ENCODE measurements around the gene SYNE1. TPM values are rescaled to one million over a fixed set of nuclear protein-coding genes. Genes with fewer than 3 reads are reported as not detected.

The SYNE1 gene
- polyA plus RNA-seq, 1 experiment = 35.7 TPM

DNA sequence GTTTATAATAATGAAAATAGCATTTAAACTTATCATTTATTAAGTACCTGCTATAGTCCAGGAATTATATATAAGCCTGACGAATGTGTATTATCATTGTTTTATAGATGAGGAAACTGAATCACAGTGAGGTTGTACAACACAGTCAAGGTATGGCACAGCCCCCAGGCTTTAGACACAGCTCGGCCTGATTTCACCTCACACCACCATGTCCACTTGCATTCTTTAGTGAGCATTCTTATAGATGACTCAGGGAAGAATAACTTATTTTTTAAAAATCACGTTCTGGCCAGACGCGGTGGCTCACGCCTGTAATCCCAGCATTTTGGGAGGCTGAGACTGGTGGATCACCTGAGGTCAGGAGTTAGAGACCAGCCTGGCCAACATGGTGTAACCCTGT is 289.0 kb downstream of the SYNE1 start:
- H3K4me3 ChIP-seq (ENCODE audit: low read depth, low read length) = no peak overlapping the region
- ChIA-PET POLR2A (no interaction called here), CTCF (interaction anchor here (4.3 kb wide), 1 partner anchor 9 kb away, joined by 31 read pairs; no protein-coding TSS in a partner anchor)
- H3K27ac ChIP-seq (ENCODE audit: low read depth, low read length) = no peak overlapping the region
- no peak for DNase-seq (ENCODE audit: low read depth, low spot score)
- H3K9me3 ChIP-seq (ENCODE audit: control insufficient read depth, insufficient read depth, low read length) = no peaks in the 10 kb centered on the region
- TF ChIP-seq, protein P1, sequence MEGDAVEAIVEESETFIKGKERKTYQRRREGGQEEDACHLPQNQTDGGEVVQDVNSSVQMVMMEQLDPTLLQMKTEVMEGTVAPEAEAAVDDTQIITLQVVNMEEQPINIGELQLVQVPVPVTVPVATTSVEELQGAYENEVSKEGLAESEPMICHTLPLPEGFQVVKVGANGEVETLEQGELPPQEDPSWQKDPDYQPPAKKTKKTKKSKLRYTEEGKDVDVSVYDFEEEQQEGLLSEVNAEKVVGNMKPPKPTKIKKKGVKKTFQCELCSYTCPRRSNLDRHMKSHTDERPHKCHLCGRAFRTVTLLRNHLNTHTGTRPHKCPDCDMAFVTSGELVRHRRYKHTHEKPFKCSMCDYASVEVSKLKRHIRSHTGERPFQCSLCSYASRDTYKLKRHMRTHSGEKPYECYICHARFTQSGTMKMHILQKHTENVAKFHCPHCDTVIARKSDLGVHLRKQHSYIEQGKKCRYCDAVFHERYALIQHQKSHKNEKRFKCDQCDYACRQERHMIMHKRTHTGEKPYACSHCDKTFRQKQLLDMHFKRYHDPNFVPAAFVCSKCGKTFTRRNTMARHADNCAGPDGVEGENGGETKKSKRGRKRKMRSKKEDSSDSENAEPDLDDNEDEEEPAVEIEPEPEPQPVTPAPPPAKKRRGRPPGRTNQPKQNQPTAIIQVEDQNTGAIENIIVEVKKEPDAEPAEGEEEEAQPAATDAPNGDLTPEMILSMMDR (IDR thresholded peaks at IDR 0.05; ENCODE audit: low read depth, low read length) = no peak
- H3K27me3 ChIP-seq (ENCODE audit: control insufficient read depth, insufficient read depth, low read length) = no peaks in the 10 kb centered on the region

DNA sequence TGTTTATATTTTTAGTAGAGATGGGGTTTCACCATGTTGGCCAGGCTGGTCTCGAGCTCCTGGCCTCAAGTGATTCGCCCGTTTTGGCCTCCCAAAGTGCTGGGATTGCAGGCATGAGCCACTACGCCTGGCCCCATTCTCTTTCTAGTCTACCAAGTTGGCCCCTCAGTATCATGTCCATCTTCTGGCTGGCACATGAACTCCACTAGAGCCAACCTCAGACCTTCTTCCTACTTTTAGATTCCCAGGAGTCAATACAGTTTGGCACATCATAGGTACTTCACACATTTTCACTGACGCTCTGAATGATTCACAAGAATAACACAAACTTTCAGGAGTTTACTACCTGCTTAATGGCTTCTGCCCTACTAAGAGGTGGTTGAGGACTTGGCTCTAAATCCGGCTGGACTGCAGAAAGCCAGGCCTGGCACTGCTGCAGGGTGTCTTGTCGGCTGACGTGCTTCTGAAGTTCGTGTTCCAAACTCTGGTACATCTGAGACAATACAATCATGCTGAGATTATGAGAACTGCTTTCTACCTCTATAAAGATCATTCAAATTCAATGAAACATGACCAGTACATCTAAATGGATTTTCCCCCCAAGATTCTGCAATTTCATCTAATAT is 293.3 kb downstream of the SYNE1 start:
- H3K9me3 ChIP-seq (ENCODE audit: control insufficient read depth, insufficient read depth, low read length) = no peaks in the 10 kb centered on the region
- ChIA-PET CTCF (no interaction called here), POLR2A (no interaction called here)
- DNase-seq (ENCODE audit: low read depth, low spot score) = no peak
- H3K4me3 ChIP-seq (ENCODE audit: low read depth, low read length) = no peak overlapping the region
- TF ChIP-seq, protein P1 (IDR thresholded peaks at IDR 0.05; ENCODE audit: low read depth, low read length) = no peak
- no peak overlapping the region for H3K27ac ChIP-seq (ENCODE audit: low read depth, low read length)
- H3K27me3 ChIP-seq (ENCODE audit: control insufficient read depth, insufficient read depth, low read length) = no peaks in the 10 kb centered on the region

DNA sequence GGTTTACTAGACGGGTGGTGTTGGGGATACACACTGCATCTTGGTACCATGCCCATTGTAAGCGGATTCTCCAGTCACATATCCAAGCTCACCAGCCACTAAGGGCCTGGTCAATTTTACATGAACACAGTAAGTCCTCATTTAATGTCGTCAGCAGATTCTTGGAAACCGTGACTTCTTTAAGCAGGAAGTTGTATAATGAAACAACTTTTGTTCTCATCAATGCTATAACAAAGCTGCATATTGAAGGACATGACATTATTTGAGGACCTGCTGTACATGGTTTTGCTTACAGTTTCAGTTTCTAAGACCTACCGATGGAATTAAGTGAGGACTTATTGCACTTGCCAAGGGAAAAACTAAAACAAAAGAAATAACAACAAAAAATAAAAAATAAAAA is 295.6 kb downstream of the SYNE1 start:
- no peak overlapping the region for H3K27ac ChIP-seq (ENCODE audit: low read depth, low read length)
- POLR2A ChIA-PET = no interaction called here
- no peaks in the 10 kb centered on the region for H3K27me3 ChIP-seq (ENCODE audit: control insufficient read depth, insufficient read depth, low read length)
- H3K4me3 ChIP-seq (ENCODE audit: low read depth, low read length) = no peak overlapping the region
- TF ChIP-seq, protein P1 (IDR thresholded peaks at IDR 0.05; ENCODE audit: low read depth, low read length) = no peak
- CTCF ChIA-PET = interaction anchor here (0.6 kb wide), 1 partner anchor 577 kb away, joined by 3 read pairs; no protein-coding TSS in a partner anchor
- no peak for DNase-seq (ENCODE audit: low read depth, low spot score)
- no peaks in the 10 kb centered on the region for H3K9me3 ChIP-seq (ENCODE audit: control insufficient read depth, insufficient read depth, low read length)

DNA sequence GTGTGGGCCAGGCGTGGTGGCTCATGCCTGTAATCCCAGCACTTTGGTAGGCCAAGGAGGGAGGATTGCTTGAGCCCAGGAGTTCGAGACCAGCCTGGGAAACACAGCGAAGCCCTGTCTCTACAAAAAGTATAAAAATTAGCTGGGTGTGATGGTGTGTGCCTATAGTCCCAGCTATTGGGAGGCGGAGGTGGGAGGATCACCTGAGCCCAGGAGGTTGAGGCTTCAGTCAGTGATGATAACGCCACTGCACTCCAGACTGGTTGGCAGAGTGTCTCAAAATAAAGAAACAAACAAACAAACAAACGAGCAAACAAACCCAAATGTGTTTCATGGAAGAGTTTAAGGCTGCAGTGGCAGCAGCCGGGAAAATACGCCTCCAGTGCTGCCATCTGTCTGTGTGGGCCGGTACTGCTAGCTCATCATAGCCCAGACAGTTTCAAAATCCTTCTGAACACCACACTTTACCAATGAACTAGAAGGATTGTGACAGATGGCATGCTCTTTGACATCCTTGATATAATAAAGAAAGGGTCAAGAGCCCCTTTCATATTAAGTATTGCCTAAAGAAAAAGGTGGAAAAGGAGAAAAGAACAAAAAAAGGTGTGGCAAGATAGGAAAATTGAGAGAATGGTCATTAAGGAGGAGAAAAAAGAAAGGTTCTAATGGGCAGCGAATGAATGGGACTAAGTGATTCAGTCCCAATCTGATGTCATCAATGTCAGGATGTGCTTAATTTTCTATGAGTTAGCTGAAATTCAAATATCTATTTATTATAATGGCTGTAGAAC is 298.6 kb downstream of the SYNE1 start:
- Histone ChIP-seq H3K27ac (ENCODE audit: low read depth, low read length) (no peak overlapping the region), H3K27me3 (ENCODE audit: control insufficient read depth, insufficient read depth, low read length) (no peaks in the 10 kb centered on the region), H3K4me3 (ENCODE audit: low read depth, low read length) (no peak overlapping the region), H3K9me3 (ENCODE audit: control insufficient read depth, insufficient read depth, low read length) (no peaks in the 10 kb centered on the region)
- TF ChIP-seq, protein P1 (IDR thresholded peaks at IDR 0.05; ENCODE audit: low read depth, low read length) = peak; percentile 96
- no peak for DNase-seq (ENCODE audit: low read depth, low spot score)
- POLR2A ChIA-PET = no interaction called here
- CTCF ChIA-PET = interaction anchor here (0.7 to 5.0 kb wide), 24 partner anchors 8 to 649 kb away, joined by 3 to 57 read pairs (median 6); no protein-coding TSS in a partner anchor

DNA sequence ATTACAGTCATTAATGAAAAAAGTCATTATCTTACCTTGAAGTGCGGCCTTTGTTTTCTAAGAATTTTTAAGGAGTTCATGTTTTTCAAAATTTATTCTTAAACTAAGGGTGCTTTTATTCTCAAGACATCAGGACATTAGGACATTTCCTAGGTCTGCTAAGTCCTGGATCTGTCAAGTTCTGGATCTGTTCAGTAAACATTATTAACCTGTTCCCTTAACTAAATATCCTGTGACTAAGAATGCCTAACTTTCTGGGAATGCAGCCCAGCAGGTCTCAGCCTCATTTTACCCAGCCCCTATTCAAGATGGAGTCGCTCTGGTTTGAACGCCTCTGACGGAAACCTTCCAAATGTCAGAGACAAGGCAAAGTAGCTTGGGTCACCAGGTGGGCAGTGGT is 302.6 kb downstream of the SYNE1 start:
- no peak for DNase-seq (ENCODE audit: low read depth, low spot score)
- ChIA-PET POLR2A (no interaction called here), CTCF (no interaction called here)
- no peak overlapping the region for H3K27ac ChIP-seq (ENCODE audit: low read depth, low read length)
- no peaks in the 10 kb centered on the region for H3K9me3 ChIP-seq (ENCODE audit: control insufficient read depth, insufficient read depth, low read length)
- TF ChIP-seq, protein P1 (IDR thresholded peaks at IDR 0.05; ENCODE audit: low read depth, low read length) = no peak
- no peaks in the 10 kb centered on the region for H3K27me3 ChIP-seq (ENCODE audit: control insufficient read depth, insufficient read depth, low read length)
- H3K4me3 ChIP-seq (ENCODE audit: low read depth, low read length) = no peak overlapping the region
